Activated gamma-delta T cell (primary cell): ENCODE data around the gene EYA4.
"Not testable (repeated sequence)": the region's sequence is repeated elsewhere in the genome, so short reads cannot be mapped to it uniquely, and the experiment has no call there.

Experiments used
- DNase-seq: peaks from one replicate; lab custom pipeline; 2025; lab: John Stamatoyannopoulos, UW

The EYA4 gene

GRCh38 chr6:133350928-133351327 lies 109.8 kb downstream of the EYA4 start:
- DNase-seq, result no peak

- no peak for DNase-seq
Observed at GRCh38 chr6:133352046-133352445, 110.9 kb downstream of the EYA4 start.

- no peak for DNase-seq
Observed at GRCh38 chr6:133353061-133353460, 111.9 kb downstream of the EYA4 start.

- no peak for DNase-seq
Observed at GRCh38 chr6:133355922-133356321, 114.8 kb downstream of the EYA4 start.

- DNase-seq, result no peak
Observed at GRCh38 chr6:133358574-133359150, 117.5 kb downstream of the EYA4 start.

GRCh38 chr6:133359256-133359655 lies 118.1 kb downstream of the EYA4 start:
- DNase-seq, result no peak

- DNase-seq, result no peak
Observed at GRCh38 chr6:133359760-133360159, 118.6 kb downstream of the EYA4 start.

- no peak for DNase-seq
Observed at GRCh38 chr6:133360194-133360593, 119.0 kb downstream of the EYA4 start.

- no peak for DNase-seq
Observed at GRCh38 chr6:133362813-133363212, 121.7 kb downstream of the EYA4 start.

- DNase-seq, result no peak
Observed at GRCh38 chr6:133368664-133369063, 127.5 kb downstream of the EYA4 start.

GRCh38 chr6:133369773-133370272 lies 128.7 kb downstream of the EYA4 start:
- DNase-seq, result no peak

- DNase-seq, result no peak
Observed at GRCh38 chr6:133376743-133377142, 135.6 kb downstream of the EYA4 start.

- DNase-seq, result no peak
Observed at GRCh38 chr6:133377219-133377618, 136.1 kb downstream of the EYA4 start.

GRCh38 chr6:133380047-133380446 lies 138.9 kb downstream of the EYA4 start:
- no peak for DNase-seq

GRCh38 chr6:133380723-133381122 lies 139.6 kb downstream of the EYA4 start:
- no peak for DNase-seq

- no peak for DNase-seq
Observed at GRCh38 chr6:133388731-133389130, 147.6 kb downstream of the EYA4 start.

GRCh38 chr6:133390168-133390567 lies 149.0 kb downstream of the EYA4 start:
- no peak for DNase-seq

- DNase-seq, result no peak
Observed at GRCh38 chr6:133392015-133392414, 150.9 kb downstream of the EYA4 start.

GRCh38 chr6:133392641-133393040 lies 151.5 kb downstream of the EYA4 start:
- DNase-seq, result no peak

- no peak for DNase-seq
Observed at GRCh38 chr6:133393891-133394290, 152.7 kb downstream of the EYA4 start.

- no peak for DNase-seq
Observed at GRCh38 chr6:133394630-133395029, 153.5 kb downstream of the EYA4 start.

- no peak for DNase-seq
Observed at GRCh38 chr6:133396233-133396983, 155.3 kb downstream of the EYA4 start.

GRCh38 chr6:133396984-133397348 lies 155.8 kb downstream of the EYA4 start:
- DNase-seq, result no peak

- not testable (repeated sequence) for DNase-seq
Observed at GRCh38 chr6:133397601-133398000, 156.4 kb downstream of the EYA4 start.
